GM12878 (cell line): ENCODE measurements around the gene WNT3A.

Experiments used
- ATF7 ChIP-seq: fragments of 450-650 bp; IDR thresholded peaks from 2 replicates; pipeline ENCODE4 v1.6.1; 2016; ENCODE audit warnings: low read depth, mild to moderate bottlenecking
- CEBPZ ChIP-seq: fragments of 150-350 bp; IDR thresholded peaks from 2 replicates; pipeline ENCODE4 v1.6.1; 2016; ENCODE audit warnings: low read depth, low read length
- CTCF ChIP-seq, 3 experiments: IDR thresholded peaks in 2 of 3; conservative IDR thresholded peaks in 1 of 3; 2 replicates each; pipeline ENCODE4 v1.5.1; 2011; ENCODE audit warnings: low read depth in 3 of 3, low read length in 3 of 3, mild to moderate bottlenecking in 3 of 3, control low read depth in 2 of 3, moderate library complexity in 2 of 3, inconsistent platforms in 1 of 3, mixed read lengths in 1 of 3; ENCODE audit not compliant: control insufficient read depth in 2 of 3, insufficient read depth in 1 of 3; ENCODE audit errors: extremely low read depth in 1 of 3
- EED ChIP-seq: sonication (generic); IDR thresholded peaks from 2 replicates; pipeline ENCODE4 v1.6.1; 2016; ENCODE audit warnings: antibody characterized with exemption, low read depth
- EP300 ChIP-seq, 2 experiments: fragments of 150-350 bp in 1 of 2; IDR thresholded peaks; 2 replicates each; pipeline ENCODE4 v1.6.1; 2011 to 2012; ENCODE audit warnings: low read depth in 2 of 2, low read length in 2 of 2, borderline replicate concordance in 1 of 2, improper control_type of control experiment in 1 of 2, inconsistent platforms in 1 of 2; ENCODE audit not compliant: control insufficient read depth in 1 of 2
- HDAC6 ChIP-seq: fragments of 200-600 bp; sonication (generic); IDR thresholded peaks from one replicate; pipeline ENCODE4 v1.8.0; 2017; ENCODE audit warnings: antibody characterized with exemption; ENCODE audit not compliant: unreplicated experiment
- MTA2 ChIP-seq: fragments of 450-650 bp; IDR thresholded peaks from 2 replicates; pipeline ENCODE4 v1.6.1; 2016; ENCODE audit warnings: low read depth, mild to moderate bottlenecking, moderate library complexity
- NFXL1 ChIP-seq: fragments of 450-650 bp; IDR thresholded peaks from 2 replicates; pipeline ENCODE4 v1.6.1; 2017; ENCODE audit warnings: antibody characterized with exemption, mild to moderate bottlenecking, borderline replicate concordance
- STAT3 ChIP-seq: IDR thresholded peaks from 2 replicates; pipeline ENCODE4 v1.6.1; 2011; ENCODE audit warnings: low read depth, low read length, improper control_type of control experiment

GRCh38 chr1:228045871-228046270 is 39.1 kb downstream of the WNT3A start:
- TF ChIP-seq STAT3, result no peak
- TF ChIP-seq EED, result no peak
- TF ChIP-seq MTA2, result no peak
- no peak for TF ChIP-seq CTCF (IDR thresholded peaks at IDR 0.05 in 2 of 3, conservative IDR thresholded peaks at IDR 0.05 in 1 of 3; ENCODE audit: control insufficient read depth in 2 of 3, extremely low read depth in 1 of 3, insufficient read depth in 1 of 3, low read depth in 3 of 3, low read length in 3 of 3)
- no peak for TF ChIP-seq EP300 (IDR thresholded peaks at IDR 0.05; ENCODE audit: borderline replicate concordance in 1 of 2, control insufficient read depth in 1 of 2, low read depth in 2 of 2, low read length in 2 of 2)
- TF ChIP-seq CEBPZ, result no peak
- TF ChIP-seq NFXL1, result no peak
- no peak for TF ChIP-seq HDAC6
- no peak for TF ChIP-seq ATF7
